HG02571 (cell line): Measurements from ENCODE around the gene THADA.

Experiments
- ATAC-seq: cut with Tn5 transposase; IDR thresholded peaks from one replicate; pipeline ENCODE4 v1.9.1; 2021; ENCODE audit warnings: mild to moderate bottlenecking, moderate library complexity; ENCODE audit not compliant: unreplicated experiment

THADA gene

GRCh38 chr2:43363120-43363519 is 232.7 kb downstream of the THADA start:
- ATAC-seq = no peak

- no peak for ATAC-seq
Observed at GRCh38 chr2:43361286-43361685, 234.6 kb downstream of the THADA start.

DNA sequence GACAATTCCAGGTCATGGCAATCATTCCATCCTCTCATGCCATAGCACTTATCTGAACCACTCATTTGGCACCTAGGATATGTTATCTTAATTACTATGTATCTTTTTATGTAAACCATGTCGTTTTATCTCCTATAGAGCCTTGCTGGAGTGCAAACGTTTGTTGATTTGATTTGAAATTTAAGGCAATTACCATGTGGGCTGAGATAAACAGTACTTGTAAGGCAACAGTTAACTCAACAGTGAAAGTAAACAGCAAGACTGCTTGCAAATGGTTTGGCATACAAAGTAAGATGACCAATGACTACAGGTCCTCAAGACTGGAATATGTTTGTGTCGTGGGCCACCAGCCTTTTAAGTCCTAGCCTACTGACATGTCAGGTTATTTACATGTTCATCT is 235.7 kb downstream of the THADA start:
- no peak for ATAC-seq

GRCh38 chr2:43358410-43359201 is 237.2 kb downstream of the THADA start:
- ATAC-seq = no peak

GRCh38 chr2:43356774-43357173 is 239.1 kb downstream of the THADA start:
- ATAC-seq = no peak

DNA sequence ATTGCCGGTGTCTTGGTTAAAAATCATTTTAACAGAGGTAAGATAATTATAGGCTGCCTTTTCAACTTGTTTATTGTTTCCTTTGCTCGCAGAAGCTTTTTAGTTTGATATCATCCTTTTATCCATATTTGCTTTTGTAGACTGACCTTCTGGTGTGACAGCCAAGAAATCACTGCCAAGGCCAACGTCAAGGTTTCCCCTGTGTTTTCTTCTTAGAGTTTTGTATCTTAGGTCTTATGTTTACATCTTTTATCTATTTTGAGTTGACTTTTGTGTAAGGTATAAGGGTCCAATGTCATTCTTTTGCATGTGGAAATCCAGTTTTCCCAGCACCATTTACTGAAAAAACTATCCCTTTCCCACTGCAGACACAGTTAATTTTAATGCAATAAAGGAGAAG is 240.4 kb downstream of the THADA start:
- ATAC-seq = no peak

DNA sequence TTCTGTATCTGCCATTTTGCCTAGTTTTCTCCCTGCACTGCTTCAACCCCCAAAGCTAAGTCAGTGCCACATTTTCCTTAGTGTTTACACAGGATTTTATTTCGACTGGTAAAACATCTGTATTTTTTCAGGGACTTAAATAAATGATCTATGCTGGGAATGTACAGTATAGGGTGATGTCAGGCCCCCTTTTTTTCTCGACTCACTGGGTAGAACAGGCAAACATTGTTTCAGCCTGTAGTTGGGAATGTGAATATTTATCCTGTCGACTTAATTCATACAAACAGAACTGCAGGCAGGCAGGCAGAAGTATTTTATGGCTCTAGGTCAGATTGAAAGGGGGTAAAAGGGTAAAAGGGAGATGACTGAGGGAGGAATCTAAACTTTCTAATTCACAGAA is 245.9 kb downstream of the THADA start:
- no peak for ATAC-seq

GRCh38 chr2:43348908-43349661 is 246.8 kb downstream of the THADA start:
- ATAC-seq = no peak

DNA sequence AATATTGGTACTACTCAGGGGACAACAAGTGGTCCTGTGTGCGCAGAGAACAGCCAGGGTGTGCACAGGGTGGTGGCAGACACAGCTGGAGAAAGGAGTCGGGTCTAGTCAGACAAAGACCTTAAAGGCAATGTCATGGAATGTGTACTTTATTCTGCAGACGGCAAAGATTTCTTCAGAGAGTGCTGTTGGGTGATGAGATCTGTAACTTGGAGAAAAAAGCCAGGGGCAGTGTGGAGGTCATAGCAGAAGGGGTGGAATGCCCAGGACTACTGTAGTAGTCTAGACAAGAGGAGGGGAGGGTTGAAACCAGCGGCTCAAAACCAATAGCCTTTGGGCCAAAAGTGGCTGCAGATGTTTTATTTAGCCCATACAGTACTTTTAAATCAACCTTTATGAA is 248.1 kb downstream of the THADA start:
- ATAC-seq = no peak

DNA sequence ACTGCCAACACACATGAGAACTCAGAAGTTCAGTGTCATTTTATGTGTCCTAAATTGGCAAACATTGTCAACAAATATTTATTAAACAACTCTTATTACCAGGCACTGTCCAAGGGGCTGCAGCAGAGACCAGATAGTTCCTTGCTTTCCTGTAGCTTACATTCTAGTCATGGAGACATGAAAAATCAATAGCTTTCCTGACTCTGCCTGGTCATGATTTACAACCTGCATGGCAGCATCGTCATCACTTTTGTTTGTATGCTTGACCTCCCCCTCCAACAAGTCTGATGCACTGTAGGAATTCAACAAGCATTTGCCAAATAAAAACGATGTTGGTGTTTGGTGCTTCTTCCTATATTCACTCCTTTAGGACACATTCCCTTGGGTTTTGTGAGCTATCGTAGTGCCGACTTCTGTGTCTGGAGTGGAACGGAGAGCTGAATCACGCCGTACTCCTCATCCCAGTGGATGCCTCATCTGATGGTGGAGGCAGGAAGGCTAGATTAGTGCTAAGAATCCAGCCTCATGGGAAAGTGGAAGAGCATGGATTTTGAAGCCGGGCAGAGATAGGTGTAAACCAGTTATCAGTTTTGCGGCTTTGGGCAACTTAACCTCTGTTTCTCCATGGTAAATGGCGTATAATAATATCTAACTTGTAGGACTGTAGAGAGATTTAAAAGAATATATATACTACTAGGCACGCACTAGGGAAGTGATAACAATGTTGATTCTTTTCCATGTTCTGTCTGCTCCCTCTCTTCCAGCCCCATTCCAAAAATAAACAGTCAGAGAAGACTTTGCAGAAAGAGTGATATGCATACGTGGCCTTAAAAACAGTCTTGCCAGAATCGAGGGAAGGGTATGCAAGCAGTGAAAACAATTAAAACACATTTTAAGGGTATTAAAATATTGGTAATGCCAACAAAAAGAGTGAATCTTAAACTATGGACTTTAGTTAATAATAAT is 249.0 kb downstream of the THADA start:
- ATAC-seq = no peak

- ATAC-seq = no peak
Observed at GRCh38 chr2:43345872-43346271, 250.0 kb downstream of the THADA start.

GRCh38 chr2:43345391-43345813 is 250.4 kb downstream of the THADA start:
- no peak for ATAC-seq

- ATAC-seq = no peak
Observed at GRCh38 chr2:43344868-43345373, 250.9 kb downstream of the THADA start.

DNA sequence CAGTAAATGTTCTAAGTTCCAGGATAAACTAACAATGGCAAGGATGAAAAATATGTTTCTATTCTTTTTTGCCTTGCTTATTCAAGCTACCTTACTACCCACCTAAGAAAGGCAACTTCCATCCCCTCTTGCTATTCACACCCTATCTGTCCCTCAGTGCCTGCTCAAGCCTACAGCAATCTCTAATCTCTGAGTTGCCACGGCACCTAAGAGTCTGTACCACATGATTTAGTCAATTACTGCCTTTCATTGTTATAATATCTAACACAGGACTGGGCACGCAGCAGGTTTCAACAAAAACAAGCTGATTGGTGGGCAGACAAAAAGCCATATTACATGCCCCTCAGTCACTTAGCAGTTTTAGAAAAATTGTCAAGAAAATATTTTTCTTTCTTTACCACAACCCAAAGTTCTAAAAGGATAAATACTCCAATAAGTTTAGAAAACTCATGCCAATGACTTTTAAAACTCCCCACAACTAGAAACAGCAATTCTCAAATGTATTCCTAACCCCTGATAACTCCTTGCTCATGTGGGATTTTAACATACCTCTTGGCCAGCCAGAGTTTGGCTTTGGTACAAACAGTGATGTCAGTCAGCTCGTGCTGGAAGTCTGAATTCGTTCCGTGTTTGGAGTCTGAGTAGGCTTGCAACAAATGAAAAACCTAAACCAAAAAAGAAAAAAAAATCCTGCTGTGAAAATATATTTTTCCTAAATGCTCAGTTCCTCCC is 252.1 kb downstream of the THADA start:
- no peak for ATAC-seq

- no peak for ATAC-seq
Observed at GRCh38 chr2:43341959-43342757, 253.7 kb downstream of the THADA start.

DNA sequence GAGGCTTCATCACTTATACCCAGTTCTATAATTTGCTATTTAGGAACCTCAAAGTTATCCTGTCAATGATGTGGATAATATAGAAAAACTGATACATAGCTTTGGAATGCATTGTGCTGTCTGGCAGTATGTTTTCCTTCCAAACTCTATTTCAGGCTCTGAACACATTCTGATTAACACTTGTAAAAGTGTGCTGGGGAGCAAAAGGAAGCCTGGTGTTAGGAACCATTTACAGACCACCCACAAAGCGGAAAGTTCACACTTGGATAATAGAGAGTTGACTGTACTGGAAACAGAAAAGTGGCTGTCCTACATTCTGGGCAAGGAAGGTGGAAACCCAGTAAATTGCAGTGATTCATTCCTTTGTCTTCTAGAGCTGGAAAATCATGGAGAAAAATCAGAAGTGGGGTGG is 254.9 kb downstream of the THADA start:
- no peak for ATAC-seq

DNA sequence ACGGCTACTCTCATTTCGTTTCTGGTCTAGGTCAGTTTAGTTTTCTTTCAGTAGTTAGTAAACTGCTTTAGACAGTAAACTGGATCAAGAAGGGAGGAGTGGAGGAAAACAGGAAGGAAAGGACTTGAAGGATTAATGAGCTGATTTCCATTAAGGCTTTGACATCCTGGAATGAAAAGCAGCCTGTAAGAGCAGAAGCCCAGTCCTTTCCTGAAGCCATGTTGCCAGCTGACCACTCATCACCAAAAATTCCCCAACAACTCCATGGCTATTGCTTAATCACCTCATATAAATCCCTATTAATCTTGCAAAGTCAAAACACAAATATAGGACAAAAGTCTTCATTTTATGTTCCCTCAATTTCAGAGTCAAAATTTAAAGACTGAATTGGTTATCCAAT is 255.8 kb downstream of the THADA start:
- no peak for ATAC-seq

GRCh38 chr2:43333656-43334144 is 262.1 kb downstream of the THADA start:
- no peak for ATAC-seq

DNA sequence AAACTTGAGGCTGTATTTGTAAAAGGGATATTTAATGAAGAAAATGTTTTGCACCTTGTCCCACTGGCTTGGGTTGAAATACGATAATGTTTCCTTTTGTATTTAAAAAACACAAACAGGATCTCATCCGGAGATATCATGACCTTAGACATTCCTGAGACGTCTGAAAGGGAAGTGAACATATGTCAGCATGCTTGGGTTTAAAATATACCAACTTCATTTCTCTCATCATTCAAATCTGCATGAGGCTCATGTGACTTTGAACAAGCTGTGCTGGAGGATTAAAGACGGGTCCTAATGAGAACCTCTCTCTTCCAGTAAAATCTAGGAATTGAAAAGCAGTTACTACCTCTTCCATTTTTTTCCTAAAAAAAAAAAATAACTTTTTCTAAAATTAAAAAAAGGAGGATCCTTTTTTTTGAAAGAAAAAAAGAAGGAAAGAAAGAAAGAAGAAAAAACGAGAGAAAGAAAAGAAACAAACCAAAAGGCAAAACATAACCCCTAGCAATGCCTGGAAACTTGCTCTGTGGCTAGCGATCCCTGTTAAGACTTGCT is 262.7 kb downstream of the THADA start:
- ATAC-seq = no peak
